ENCODE measurements around the gene VSIG10. TPM values are rescaled to one million over a fixed set of nuclear protein-coding genes. Genes with fewer than 3 reads are reported as not detected.

VSIG10 gene
- total RNA-seq, 1 donor, result 24.5 TPM

DNA sequence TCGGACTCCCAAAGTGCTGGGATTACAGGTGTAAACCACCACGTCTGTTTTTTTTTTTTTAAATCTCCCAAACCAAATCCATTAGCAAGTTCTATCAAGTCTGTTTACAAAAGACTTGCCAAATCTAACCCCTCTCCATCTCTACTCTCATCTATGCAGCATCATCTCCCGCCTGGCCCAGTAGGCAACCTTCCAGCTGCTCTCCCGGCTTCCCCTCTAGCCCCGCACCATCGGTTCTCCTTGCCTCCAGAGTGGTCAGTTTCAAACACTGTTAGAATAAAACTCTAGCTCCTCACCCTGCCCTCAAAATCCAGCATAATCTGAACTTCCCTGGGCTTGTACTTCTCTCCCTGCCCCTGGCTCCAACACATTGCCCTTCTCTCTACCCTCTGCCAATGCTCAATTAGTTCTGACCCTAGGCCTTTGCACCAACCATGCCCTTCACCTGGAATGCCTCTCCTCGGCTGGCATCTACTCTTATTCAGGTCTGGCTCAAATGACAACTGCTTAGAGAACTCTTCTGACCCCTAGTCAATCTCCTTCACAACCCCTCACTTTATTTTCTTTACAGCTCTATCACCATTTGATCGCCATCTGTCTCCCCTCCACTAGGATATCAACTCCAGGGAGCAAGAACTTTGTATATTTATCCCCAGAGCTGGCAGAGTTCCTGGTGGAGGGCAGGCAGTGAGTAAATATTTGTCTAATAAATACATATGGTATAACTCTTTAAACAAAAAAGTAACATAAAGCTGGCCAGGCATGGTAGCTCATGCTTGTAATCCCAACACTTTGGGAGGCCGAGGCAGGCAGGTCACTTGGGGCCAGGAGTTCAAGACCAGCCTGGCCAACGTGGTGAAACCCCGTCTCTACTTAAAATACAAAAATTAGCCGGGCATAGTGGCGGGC lies 47.7 kb downstream of the VSIG10 start:
- no peak overlapping the region for H3K4me3 ChIP-seq (ENCODE audit: low read depth, low read length)
- TF ChIP-seq, protein P1, sequence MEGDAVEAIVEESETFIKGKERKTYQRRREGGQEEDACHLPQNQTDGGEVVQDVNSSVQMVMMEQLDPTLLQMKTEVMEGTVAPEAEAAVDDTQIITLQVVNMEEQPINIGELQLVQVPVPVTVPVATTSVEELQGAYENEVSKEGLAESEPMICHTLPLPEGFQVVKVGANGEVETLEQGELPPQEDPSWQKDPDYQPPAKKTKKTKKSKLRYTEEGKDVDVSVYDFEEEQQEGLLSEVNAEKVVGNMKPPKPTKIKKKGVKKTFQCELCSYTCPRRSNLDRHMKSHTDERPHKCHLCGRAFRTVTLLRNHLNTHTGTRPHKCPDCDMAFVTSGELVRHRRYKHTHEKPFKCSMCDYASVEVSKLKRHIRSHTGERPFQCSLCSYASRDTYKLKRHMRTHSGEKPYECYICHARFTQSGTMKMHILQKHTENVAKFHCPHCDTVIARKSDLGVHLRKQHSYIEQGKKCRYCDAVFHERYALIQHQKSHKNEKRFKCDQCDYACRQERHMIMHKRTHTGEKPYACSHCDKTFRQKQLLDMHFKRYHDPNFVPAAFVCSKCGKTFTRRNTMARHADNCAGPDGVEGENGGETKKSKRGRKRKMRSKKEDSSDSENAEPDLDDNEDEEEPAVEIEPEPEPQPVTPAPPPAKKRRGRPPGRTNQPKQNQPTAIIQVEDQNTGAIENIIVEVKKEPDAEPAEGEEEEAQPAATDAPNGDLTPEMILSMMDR (IDR thresholded peaks at IDR 0.05; ENCODE audit: insufficient read depth, low read length), result no peak
- no peak for DNase-seq (ENCODE audit: low read depth)

DNA sequence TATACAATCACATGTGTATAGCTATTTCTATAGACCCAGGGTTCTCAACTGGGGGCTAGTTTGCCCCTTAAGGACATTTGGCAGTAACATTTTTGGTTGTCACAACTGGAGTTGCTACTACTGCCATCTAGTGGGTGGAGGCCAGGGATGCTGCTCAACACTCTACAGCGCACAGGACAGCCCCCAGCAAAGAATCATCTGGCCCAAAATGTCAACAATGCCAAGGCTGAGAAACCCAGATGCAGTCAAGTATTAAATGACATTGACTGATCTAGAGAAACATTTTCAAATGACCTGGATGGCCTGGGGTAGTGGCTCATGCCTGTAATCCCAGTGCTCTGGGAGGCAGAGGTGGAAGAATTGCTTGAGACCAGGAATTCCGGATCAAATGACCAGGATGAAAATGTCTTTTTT lies 48.7 kb downstream of the VSIG10 start:
- H3K4me3 ChIP-seq (ENCODE audit: low read depth, low read length), result no peak overlapping the region
- DNase-seq (ENCODE audit: low read depth), result no peak
- TF ChIP-seq, protein P1 (IDR thresholded peaks at IDR 0.05; ENCODE audit: insufficient read depth, low read length), result peak; percentile 48

DNA sequence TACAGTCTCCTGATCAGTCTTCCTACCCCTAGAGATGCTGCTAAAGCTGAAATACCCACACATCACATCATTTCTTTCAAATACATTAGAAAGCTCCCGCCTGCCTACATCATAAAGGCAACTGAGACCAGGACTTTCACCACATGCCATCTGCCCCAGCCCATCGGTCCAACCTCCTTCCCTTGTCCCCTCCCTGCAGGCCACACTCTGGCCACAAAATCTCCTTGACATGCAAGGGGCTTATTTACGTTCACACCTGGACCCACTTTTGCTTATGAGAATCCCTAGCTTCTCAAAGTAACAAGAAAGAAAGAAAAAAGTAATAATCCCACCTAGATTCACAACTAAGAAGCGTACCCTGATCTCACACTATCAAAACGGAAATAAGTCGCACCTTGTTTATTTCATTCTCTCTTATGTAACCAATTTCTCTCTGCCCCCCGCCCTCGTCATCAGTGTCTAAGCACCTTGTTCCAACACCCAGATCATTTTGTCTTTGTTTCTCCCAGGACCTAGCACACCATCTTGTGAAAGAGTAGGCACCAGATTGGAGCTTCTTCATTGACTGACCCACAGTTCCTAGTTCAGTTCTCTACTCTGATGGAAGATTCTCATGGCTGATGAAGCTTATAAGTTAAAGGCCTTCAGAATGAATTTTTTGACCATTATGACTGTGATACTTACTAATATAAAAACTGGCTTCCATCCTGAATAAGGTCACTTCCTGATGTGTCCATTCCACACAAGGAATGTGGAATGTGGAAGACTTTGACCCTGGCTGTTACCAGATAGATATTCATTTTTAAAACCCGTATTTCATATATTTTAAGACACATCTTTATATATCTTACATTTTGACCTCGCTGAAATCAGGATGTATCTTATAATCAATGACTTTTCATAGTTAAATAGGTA lies 50.5 kb downstream of the VSIG10 start:
- H3K4me3 ChIP-seq (ENCODE audit: low read depth, low read length), result no peak overlapping the region
- TF ChIP-seq, protein P1 (IDR thresholded peaks at IDR 0.05; ENCODE audit: insufficient read depth, low read length), result no peak
- DNase-seq (ENCODE audit: low read depth), result no peak

DNA sequence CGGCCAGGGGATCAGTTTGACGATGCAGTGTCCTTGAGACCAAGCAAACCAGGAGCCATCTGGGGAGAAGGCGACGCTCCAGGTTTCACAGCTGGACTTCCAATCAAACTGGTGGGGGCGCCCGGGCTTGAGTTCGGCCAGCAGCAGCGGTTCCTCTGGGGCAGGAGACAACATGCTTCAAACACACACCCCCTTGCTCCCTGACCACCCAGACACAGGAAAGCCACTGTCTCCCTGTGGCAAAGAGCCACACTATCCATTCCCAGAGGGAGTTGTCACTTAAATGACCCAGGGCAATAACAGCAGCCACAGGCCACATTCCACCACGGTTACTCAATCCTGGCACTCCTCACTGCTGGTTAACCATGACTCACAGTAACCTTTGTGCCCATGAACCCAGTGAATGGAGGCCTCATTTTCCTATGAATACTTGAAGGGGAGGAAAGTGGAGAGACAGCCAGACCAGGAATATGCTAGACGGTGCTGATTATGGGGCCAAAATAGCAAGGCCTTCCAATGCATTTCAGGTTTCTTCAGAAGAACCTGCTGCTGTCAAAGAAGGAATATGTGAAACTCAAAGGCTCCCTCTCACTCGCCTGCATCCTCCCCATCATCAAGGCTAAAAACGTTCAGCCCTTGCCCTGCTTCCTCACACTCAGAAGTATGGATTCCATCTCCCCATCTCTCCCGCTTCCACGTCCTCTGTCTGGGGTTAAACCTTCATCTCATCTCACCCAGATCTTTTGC lies 51.3 kb downstream of the VSIG10 start:
- no peak overlapping the region for H3K4me3 ChIP-seq (ENCODE audit: low read depth, low read length)
- peak; percentile 91 for DNase-seq (ENCODE audit: low read depth)
- TF ChIP-seq, protein P1 (IDR thresholded peaks at IDR 0.05; ENCODE audit: insufficient read depth, low read length), result no peak

DNA sequence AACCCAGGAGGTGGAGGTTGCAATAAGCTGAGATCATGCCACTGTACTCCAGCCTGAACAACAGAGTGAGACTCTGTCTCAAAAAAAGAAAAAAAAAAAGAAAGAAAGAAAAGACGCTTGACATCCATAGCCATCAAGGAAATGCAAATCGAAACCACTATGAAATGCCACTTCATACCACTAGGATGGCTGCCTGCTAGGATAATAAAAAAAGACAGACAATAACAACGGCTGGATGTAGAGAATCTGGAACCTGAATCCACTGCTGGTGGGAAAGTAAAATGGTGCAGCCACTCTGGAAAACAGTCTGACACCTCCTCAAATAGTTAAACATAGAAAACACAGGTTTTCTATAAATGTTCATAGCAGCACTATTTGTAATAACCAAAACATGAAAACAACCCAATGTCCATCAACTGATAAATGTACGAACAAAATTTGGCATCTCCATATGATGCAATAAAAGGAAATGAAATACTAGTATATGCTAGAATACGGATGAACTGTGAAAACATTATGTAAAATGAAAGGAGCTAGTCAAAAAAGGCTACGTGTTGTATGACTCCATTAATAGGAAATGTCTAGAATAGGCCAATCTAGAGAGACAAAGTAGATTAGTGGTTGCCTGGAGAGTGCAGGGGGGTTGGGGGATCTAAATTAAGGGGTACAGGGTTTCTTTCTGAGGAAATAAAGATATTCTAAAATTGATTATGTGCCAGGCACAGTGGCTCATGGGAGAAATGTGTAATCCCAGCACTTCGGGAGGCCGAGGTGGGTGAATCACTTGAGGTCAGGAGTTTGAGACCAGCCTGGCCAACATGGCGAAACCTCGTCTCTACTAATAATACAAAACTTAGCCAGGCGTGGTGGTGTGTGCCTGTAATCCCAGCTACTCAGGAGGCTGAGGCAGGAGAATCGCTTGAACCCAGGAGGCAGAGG lies 52.6 kb downstream of the VSIG10 start:
- H3K4me3 ChIP-seq (ENCODE audit: low read depth, low read length), result no peak overlapping the region
- TF ChIP-seq, protein P1 (IDR thresholded peaks at IDR 0.05; ENCODE audit: insufficient read depth, low read length), result no peak
- DNase-seq (ENCODE audit: low read depth), result no peak

Measured in fibroblast of the aortic adventitia (primary cell).